ENCODE results near the gene TSPAN5.

The TSPAN5 gene

DNA sequence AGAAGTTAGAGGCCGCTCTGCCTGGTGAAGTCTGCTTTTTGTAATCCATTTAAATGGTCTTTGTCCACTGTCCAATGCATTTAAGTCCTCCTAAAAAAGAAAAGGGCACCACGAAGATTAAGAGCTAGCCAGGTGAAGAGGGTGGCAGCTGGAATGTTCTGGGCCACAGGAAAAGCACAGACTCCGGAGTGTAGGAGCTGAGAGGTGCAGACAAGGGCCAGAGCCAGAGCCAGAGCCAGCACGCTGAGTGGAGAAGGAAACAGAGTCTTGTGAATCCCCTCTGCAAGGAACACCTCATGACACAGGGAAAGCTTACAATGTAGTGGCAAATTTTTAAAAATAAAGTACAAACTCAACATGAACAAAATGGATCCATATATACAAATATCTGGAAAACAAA lies 83.6 kb downstream of the TSPAN5 start:
- no peaks in the 10 kb centered on the region for H3K36me3 ChIP-seq (ENCODE audit: insufficient read depth, low read length)
- no peaks in the 10 kb centered on the region for H3K27me3 ChIP-seq (ENCODE audit: insufficient read depth, low read length)
- H3K9me3 ChIP-seq (ENCODE audit: low read length) = no peaks in the 10 kb centered on the region
- no peaks in the 10 kb centered on the region for H3K4me1 ChIP-seq (ENCODE audit: insufficient read depth, low read length)
- no peak overlapping the region for H2AFZ ChIP-seq (ENCODE audit: low read depth, low read length)
- no peak overlapping the region for H3K4me3 ChIP-seq (ENCODE audit: low read length)

DNA sequence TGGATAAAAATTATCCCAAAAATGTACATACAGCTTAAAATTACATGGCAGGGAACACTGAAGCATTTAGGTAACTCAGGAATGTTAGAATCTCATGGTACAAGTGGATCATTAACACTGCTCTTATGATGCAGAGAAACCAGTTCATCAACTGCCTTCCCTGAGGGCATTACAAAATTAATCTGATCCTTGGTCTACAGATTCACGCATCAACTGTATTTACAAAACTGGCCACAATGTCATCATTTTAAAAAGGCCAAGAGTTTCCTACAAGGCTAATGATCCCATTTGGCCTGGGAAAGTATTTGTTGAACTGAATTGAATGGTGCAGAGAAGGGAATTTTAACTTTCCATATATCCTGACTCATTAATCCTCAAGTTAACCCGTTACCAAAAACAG lies 84.6 kb downstream of the TSPAN5 start:
- no peaks in the 10 kb centered on the region for H3K9me3 ChIP-seq (ENCODE audit: low read length)
- H3K4me3 ChIP-seq (ENCODE audit: low read length) = no peak overlapping the region
- H3K4me1 ChIP-seq (ENCODE audit: insufficient read depth, low read length) = no peaks in the 10 kb centered on the region
- no peak overlapping the region for H2AFZ ChIP-seq (ENCODE audit: low read depth, low read length)
- H3K36me3 ChIP-seq (ENCODE audit: insufficient read depth, low read length) = no peaks in the 10 kb centered on the region
- H3K27me3 ChIP-seq (ENCODE audit: insufficient read depth, low read length) = no peaks in the 10 kb centered on the region

DNA sequence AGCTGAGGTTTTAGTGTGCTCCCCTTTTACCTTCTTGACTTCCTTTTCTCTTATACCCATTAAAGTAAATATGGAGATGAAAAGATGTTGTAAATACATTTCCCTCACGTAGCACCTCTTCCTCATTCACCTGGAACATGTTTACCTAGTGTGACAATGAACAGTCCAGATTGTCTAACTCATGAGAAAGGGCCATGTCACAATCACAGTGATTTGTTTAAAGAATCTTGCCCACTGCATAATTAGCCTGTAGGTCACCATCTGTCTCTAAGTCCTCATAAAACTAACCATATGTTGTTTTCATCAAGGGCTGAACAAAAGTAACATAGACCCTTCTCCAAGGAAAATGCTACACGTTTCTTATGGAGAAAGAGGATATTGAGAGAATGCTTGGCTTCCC lies 85.7 kb downstream of the TSPAN5 start:
- no peak overlapping the region for H3K4me3 ChIP-seq (ENCODE audit: low read length)
- H3K4me1 ChIP-seq (ENCODE audit: insufficient read depth, low read length) = no peaks in the 10 kb centered on the region
- H2AFZ ChIP-seq (ENCODE audit: low read depth, low read length) = no peak overlapping the region

DNA sequence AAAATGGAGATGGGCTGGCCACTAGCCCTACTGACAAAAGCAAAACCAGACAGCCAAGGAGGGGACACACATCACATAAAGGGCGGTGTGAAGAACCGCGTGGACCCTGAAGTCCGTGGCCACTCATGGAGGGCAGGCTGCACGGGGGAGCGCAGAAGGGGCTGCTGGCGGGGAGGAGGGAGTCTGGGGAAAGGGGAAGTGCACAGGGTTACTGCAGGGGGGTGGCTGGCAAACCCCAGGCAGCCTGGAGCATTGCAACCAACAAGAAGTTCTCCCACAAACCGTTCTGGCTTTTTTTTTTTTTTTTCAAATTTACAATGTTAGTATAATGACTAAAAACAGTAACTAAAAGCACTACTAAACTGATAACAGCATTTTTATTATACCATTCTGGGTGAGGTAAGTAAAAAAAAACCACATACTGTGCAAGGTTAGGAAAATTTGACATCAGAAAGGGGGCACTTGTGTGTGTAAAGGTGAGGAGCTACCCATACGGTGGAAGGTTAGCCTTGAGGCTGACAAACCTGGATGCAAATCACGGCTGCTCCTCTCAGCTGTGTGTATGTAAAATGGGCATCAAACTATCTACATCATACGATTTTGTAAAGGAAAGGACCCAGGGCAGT lies 87.1 kb downstream of the TSPAN5 start:
- Histone ChIP-seq H3K9me3 (ENCODE audit: low read length) (no peaks in the 10 kb centered on the region), H3K4me1 (ENCODE audit: insufficient read depth, low read length) (peaks cover 6% of the 10 kb centered on the region), H3K4me3 (ENCODE audit: low read length) (no peak overlapping the region), H2AFZ (ENCODE audit: low read depth, low read length) (no peak overlapping the region), H3K36me3 (ENCODE audit: insufficient read depth, low read length) (no peaks in the 10 kb centered on the region), H3K27me3 (ENCODE audit: insufficient read depth, low read length) (no peaks in the 10 kb centered on the region)

More for the DNA sequence above, 85.7 kb downstream of the TSPAN5 start:
- H3K9me3 ChIP-seq (ENCODE audit: low read length) = no peaks in the 10 kb centered on the region
- no peaks in the 10 kb centered on the region for H3K27me3 ChIP-seq (ENCODE audit: insufficient read depth, low read length)
- no peaks in the 10 kb centered on the region for H3K36me3 ChIP-seq (ENCODE audit: insufficient read depth, low read length)

DNA sequence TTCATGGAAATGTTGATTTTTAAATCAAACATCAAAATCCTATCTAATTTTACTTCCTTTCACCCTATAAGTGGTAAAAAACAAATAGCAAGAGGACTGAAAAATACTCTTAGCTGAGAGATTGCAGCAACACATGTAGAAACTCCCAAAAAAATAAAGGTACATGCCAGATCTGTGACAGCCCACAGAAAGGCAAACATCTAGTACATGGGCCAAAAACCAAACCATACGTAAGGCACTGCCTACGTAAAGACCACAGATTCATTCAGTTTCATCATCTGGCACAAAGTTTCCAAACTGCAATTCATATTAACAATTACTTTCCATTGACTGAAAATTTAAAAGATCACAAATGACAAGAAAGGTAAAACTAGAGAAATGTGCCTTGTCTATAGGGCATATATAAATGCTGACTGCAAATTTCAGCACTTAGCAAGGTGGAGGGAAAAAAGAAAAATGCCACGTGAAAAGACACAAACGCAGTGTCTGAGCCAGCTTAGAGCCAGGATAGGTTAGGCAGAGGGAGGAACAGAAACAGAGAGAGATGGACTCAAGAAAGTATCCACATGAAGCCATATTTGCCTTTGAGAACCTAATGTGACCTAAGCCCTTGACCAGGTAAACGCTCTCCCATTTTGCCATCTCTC lies 88.1 kb downstream of the TSPAN5 start:
- H3K4me1 ChIP-seq (ENCODE audit: insufficient read depth, low read length) = peaks cover 15% of the 10 kb centered on the region
- no peaks in the 10 kb centered on the region for H3K9me3 ChIP-seq (ENCODE audit: low read length)
- H3K27me3 ChIP-seq (ENCODE audit: insufficient read depth, low read length) = no peaks in the 10 kb centered on the region
- H3K36me3 ChIP-seq (ENCODE audit: insufficient read depth, low read length) = no peaks in the 10 kb centered on the region
- H2AFZ ChIP-seq (ENCODE audit: low read depth, low read length) = no peak overlapping the region
- no peak overlapping the region for H3K4me3 ChIP-seq (ENCODE audit: low read length)

DNA sequence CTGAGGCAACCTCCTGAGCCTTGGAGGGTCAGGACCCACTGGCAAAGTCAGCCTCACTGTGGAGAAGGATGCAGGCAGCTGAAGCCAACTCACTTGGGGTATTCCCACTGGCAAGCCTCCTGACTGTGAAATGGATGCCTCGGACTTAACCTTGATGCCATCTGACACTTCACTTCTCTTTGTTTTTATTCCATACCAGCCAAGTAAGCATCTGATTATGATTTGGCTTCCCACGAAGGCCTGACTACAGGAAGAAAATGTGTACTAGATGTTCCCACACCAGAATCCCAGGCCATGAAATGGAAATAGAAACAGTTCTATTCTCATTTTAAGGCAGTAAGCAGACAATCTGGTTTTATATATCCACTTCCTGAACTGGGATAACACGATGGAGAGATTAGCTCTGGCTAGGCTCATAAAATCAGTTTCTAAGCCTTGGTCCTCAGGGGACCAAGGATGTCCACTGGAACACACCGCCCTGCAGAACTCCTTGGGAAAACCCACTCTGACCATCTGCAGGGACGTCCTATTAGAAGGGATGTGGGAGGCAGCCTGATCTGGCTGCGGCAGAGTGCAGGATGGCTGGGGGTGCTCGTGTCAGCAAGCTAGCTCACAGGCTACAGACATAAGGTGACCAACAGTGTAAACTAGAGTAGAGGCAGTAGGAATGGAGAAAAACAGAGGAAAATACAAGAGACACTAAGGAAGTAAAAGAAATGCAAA lies 89.3 kb downstream of the TSPAN5 start:
- no peak overlapping the region for H3K4me3 ChIP-seq (ENCODE audit: low read length)
- no peaks in the 10 kb centered on the region for H3K9me3 ChIP-seq (ENCODE audit: low read length)
- H3K27me3 ChIP-seq (ENCODE audit: insufficient read depth, low read length) = no peaks in the 10 kb centered on the region
- no peak overlapping the region for H2AFZ ChIP-seq (ENCODE audit: low read depth, low read length)
- H3K36me3 ChIP-seq (ENCODE audit: insufficient read depth, low read length) = no peaks in the 10 kb centered on the region
- peaks cover 18% of the 10 kb centered on the region for H3K4me1 ChIP-seq (ENCODE audit: insufficient read depth, low read length)

DNA sequence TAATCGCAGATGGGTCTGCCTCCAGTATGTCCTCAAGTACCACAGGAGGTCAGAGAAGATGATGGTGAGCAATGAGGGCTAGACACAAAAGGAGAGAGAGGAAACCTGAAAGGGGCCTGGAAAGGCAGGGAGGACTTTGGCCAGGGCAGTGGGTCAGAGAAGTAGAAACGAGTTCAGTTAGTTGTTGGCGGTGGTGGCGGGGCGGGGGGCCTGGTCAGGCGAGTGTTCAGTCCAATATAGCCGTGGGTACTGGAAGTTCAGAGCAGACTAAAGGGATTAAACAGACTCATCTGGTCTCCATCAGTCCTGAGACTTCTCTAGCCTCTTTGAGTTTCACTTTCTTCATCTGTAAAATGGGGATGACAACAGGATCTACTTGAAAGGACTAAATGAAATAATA lies 90.8 kb downstream of the TSPAN5 start:
- Histone ChIP-seq H3K4me1 (ENCODE audit: insufficient read depth, low read length) (peaks cover 18% of the 10 kb centered on the region), H3K4me3 (ENCODE audit: low read length) (no peak overlapping the region), H2AFZ (ENCODE audit: low read depth, low read length) (no peak overlapping the region), H3K27me3 (ENCODE audit: insufficient read depth, low read length) (no peaks in the 10 kb centered on the region), H3K9me3 (ENCODE audit: low read length) (no peaks in the 10 kb centered on the region), H3K36me3 (ENCODE audit: insufficient read depth, low read length) (no peaks in the 10 kb centered on the region)

DNA sequence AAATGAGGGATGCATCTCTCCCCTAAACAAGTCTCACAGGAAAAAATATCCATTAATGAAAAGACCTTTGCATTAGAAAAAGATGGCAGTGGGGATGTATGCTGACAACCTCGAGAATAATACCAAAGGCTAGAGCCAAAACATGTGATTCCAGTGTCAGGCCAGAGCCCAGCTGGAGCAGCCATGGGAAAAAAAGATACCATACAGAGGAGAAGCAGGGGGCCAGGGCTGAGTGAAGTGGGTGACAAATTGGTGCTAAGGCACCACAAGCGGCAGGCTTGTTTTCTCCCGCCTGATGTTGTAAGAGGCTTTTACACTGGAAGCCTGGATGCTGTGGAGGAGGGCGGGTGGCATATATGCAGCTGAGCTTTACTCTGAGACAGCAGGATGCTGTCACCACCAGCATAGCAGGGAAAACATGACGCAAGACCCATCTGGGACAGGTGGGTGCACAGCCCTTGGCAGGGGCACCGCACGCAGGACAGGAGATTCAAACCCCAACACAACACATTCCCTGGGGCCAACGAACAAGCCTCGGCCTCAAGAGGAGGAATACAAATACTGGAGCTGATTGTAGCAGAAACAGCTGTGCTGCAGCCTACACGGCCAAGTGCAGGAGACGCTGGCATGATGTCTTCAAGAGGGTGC lies 91.9 kb downstream of the TSPAN5 start:
- Histone ChIP-seq H3K27me3 (ENCODE audit: insufficient read depth, low read length) (no peaks in the 10 kb centered on the region), H3K4me3 (ENCODE audit: low read length) (no peak overlapping the region), H3K4me1 (ENCODE audit: insufficient read depth, low read length) (peaks cover 18% of the 10 kb centered on the region), H3K36me3 (ENCODE audit: insufficient read depth, low read length) (no peaks in the 10 kb centered on the region), H3K9me3 (ENCODE audit: low read length) (no peaks in the 10 kb centered on the region), H2AFZ (ENCODE audit: low read depth, low read length) (no peak overlapping the region)

DNA sequence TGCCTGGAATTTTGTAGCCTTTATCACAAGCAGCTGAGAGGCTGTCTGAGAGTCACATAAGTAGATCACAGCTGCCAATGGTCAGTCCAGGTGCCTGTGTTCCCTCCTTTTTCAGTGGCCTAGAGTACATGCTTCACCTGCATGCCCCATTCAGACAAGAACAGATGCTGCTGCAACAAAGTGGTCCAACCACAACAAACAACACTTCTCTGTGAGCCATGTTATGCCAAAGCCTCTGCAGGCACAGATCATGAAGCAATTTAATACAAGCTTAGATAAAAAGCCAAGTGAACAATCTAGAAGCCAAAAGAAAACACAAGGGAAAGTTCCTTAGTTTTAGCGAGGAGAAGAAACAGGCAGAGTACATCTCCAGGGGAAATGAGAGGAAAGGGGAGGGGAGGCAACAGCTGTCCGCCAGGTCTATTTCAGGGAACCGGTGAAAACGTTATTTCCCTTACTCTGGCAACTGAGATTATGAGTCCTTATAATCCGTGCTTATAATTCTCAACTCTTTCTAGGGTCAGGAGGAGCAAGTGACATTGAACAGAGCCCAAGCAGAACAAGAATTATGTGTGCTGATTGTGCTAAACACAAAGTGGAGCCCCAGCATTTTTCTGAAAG lies 92.6 kb downstream of the TSPAN5 start:
- no peak overlapping the region for H2AFZ ChIP-seq (ENCODE audit: low read depth, low read length)
- no peak overlapping the region for H3K4me3 ChIP-seq (ENCODE audit: low read length)
- H3K27me3 ChIP-seq (ENCODE audit: insufficient read depth, low read length) = no peaks in the 10 kb centered on the region
- H3K4me1 ChIP-seq (ENCODE audit: insufficient read depth, low read length) = peaks cover 18% of the 10 kb centered on the region
- no peaks in the 10 kb centered on the region for H3K36me3 ChIP-seq (ENCODE audit: insufficient read depth, low read length)
- H3K9me3 ChIP-seq (ENCODE audit: low read length) = no peaks in the 10 kb centered on the region

DNA sequence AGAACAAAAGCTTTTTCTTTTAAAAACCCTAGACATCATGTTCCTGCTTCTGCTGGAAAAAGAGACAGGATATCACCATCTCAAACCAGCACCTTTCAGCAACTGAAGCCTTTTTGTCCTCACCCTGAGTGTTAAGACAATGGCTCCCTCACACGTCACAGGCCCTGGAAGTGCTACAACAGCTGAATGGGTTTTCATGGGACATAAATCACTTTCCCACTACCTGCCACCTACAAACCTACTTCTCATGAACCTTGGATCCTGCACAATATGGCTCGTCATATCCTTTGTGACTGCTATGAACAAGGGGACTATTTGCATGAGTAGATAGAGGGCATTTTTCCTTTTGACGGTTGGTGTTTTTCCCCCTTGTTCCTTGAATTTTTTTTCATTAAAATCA lies 93.6 kb downstream of the TSPAN5 start:
- Histone ChIP-seq H3K4me3 (ENCODE audit: low read length) (no peak overlapping the region), H3K36me3 (ENCODE audit: insufficient read depth, low read length) (no peaks in the 10 kb centered on the region), H3K4me1 (ENCODE audit: insufficient read depth, low read length) (peaks cover 18% of the 10 kb centered on the region), H2AFZ (ENCODE audit: low read depth, low read length) (no peak overlapping the region), H3K27me3 (ENCODE audit: insufficient read depth, low read length) (no peaks in the 10 kb centered on the region), H3K9me3 (ENCODE audit: low read length) (no peaks in the 10 kb centered on the region)

DNA sequence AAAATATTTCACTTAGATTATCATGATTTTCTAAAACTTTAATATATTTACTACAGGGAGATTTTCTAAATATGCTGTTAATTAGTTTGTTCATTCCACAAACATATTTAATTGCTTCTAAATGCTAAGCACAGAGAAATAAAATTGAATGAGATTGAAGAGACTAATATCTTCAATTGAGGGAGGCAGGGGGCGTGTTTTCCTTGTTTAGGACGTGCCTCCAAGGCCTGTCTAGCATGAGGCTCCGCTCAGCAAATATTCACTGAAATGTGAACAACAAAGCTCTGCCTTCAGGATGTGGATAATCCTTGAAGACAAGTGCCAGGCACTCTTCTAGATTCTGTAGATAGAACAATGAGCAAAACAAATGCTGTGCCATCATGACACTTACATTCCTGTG lies 98.1 kb downstream of the TSPAN5 start:
- Histone ChIP-seq H3K36me3 (ENCODE audit: insufficient read depth, low read length) (no peaks in the 10 kb centered on the region), H3K4me1 (ENCODE audit: insufficient read depth, low read length) (peaks cover 14% of the 10 kb centered on the region), H3K9me3 (ENCODE audit: low read length) (no peaks in the 10 kb centered on the region), H3K4me3 (ENCODE audit: low read length) (no peak overlapping the region), H3K27me3 (ENCODE audit: insufficient read depth, low read length) (no peaks in the 10 kb centered on the region), H2AFZ (ENCODE audit: low read depth, low read length) (no peak overlapping the region)

DNA sequence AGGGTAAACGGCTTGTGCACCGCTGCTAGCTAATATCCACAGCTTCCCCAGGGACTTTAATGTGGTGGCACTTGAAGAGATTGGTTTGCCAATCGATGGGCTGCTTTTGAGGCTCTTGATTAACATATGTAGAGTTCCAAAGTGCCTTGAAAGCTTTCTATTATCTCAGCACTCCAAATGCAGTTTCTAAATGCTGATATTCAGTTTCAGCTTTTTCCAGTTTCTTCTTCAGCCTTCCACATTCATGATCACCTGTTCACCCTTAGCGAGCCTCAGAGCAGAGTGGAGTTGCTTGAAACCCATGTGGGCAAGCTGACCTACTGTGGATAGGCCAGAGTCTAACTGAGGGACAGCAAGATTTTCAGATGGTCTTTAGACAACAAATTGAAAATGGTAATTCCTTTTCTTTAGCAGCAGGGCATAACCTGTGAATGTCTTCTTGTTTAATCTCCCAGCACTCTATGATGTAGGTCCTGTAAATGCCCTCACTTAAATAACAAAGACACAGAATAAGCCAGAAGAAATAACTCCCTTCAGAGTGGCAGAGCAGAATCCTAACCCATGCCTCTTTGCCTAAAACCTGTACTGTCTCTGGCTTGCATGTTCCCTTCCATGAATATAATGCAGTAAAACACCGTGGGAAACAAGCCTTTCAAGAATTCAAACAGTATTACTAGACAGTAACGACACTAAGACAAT lies 99.8 kb downstream of the TSPAN5 start:
- Histone ChIP-seq H3K36me3 (ENCODE audit: insufficient read depth, low read length) (no peaks in the 10 kb centered on the region), H3K4me3 (ENCODE audit: low read length) (no peak overlapping the region), H3K27me3 (ENCODE audit: insufficient read depth, low read length) (no peaks in the 10 kb centered on the region), H2AFZ (ENCODE audit: low read depth, low read length) (no peak overlapping the region), H3K4me1 (ENCODE audit: insufficient read depth, low read length) (peaks cover 10% of the 10 kb centered on the region), H3K9me3 (ENCODE audit: low read length) (no peaks in the 10 kb centered on the region)

Data from neuron (in vitro differentiated cells).